T-cell (primary cell): ENCODE results near the gene LRRC39. TPM values are rescaled to one million over a fixed set of nuclear protein-coding genes. Genes with fewer than 3 reads are reported as not detected.

ENCODE experiments used
- ATAC-seq, 4 experiments: fragments of 200-7000 bp in 3 of 4; fragments of 150-1000 bp in 1 of 4; cut with Tn5 transposase; replicated peaks in 1 of 4; 1 replicate in 3 of 4; 2 replicates in 1 of 4; pipeline ENCODE4 v1.10.0; 2021; ENCODE audit warnings: moderate library complexity in 3 of 4, mild to moderate bottlenecking in 2 of 4, moderate number of reproducible peaks in 1 of 4
- CTCF ChIA-PET, 2 donors: fragments of 300-600 bp; sonication (Branson Sonifier 250); formaldehyde crosslinking; loops; one replicate each; lab custom pipeline; 2022; ENCODE audit warnings: antibody characterized with exemption in 2 of 2; lab: Charles Lee
- POLR2A ChIA-PET, 2 donors: fragments of 300-600 bp; sonication (Branson Sonifier 250); formaldehyde crosslinking; loops; one replicate each; lab custom pipeline; 2022; ENCODE audit warnings: antibody characterized with exemption in 2 of 2; lab: Charles Lee
- DNase-seq, 35 experiments: peaks; one replicate each; pipeline versions ENCODE4 v3.0.0 to v3.0.0-alpha.2; 2013 to 2023
- H3K27ac ChIP-seq: one replicate; pipeline ENCODE4 v1.5.1; 2013; ENCODE audit warnings: low read length
- H3K27me3 ChIP-seq, 2 experiments: replicated peaks in 1 of 2; 1 replicate in 1 of 2; 2 replicates in 1 of 2; pipeline versions ENCODE4 v1.6.1 to v1.7.0; 2013; ENCODE audit warnings: low read length in 1 of 2, mixed read lengths in 1 of 2; ENCODE audit not compliant: control insufficient read depth in 2 of 2, insufficient read depth in 2 of 2; ENCODE audit errors: extremely low read depth in 1 of 2
- H3K36me3 ChIP-seq, 2 donors: 1 replicate in 1 of 2; 2 replicates in 1 of 2; pipeline versions ENCODE4 v1.6.1 to v1.7.0; 2013; ENCODE audit warnings: low read length in 1 of 2; ENCODE audit not compliant: control insufficient read depth in 2 of 2, insufficient read depth in 1 of 2; ENCODE audit errors: extremely low read depth in 1 of 2
- H3K4me1 ChIP-seq, 2 experiments: 1 replicate in 1 of 2; 2 replicates in 1 of 2; pipeline versions ENCODE4 v1.6.1 to v1.7.0; 2013; ENCODE audit warnings: low read length in 2 of 2, mixed read lengths in 1 of 2; ENCODE audit not compliant: insufficient read depth in 2 of 2, control insufficient read depth in 1 of 2; ENCODE audit errors: extremely low read depth in 1 of 2
- H3K4me3 ChIP-seq, 2 donors: 1 replicate in 1 of 2; 2 replicates in 1 of 2; pipeline versions ENCODE4 v1.5.1 to v1.7.0; 2013; ENCODE audit warnings: mild to moderate bottlenecking in 2 of 2, low read length in 1 of 2, moderate library complexity in 1 of 2; ENCODE audit not compliant: control insufficient read depth in 1 of 2; ENCODE audit errors: extremely low read depth in 1 of 2
- H3K9me3 ChIP-seq: 2 replicates; pipeline ENCODE4 v1.7.0; 2013
- H3K27ac Mint-ChIP-seq, 2 donors: one replicate each; pipeline ENCODE4 v1.8.0; 2020 to 2021; ENCODE audit warnings: mild to moderate bottlenecking in 2 of 2, mixed read lengths in 2 of 2
- H3K27me3 Mint-ChIP-seq, 2 donors: one replicate each; pipeline ENCODE4 v1.8.0; 2021 to 2022; ENCODE audit warnings: mixed read lengths in 2 of 2
- H3K36me3 Mint-ChIP-seq: one replicate; pipeline ENCODE4 v1.8.0; 2021; ENCODE audit warnings: mixed read lengths
- H3K4me1 Mint-ChIP-seq, 3 donors: one replicate each; pipeline ENCODE4 v1.8.0; 2020 to 2022; ENCODE audit warnings: mixed read lengths in 3 of 3, mild to moderate bottlenecking in 1 of 3
- H3K4me3 Mint-ChIP-seq, 3 donors: one replicate each; pipeline ENCODE4 v1.8.0; 2020 to 2022; ENCODE audit warnings: mild to moderate bottlenecking in 3 of 3, mixed read lengths in 3 of 3, moderate library complexity in 3 of 3
- H3K9me3 Mint-ChIP-seq, 3 donors: one replicate each; pipeline ENCODE4 v1.8.0; 2020 to 2022; ENCODE audit warnings: mixed read lengths in 3 of 3
- WGBS: methylation state at CpG from one replicate; pipeline ENCODE4 v1.1.5; 2013; ENCODE audit warnings: missing lambda C conversion rate; ENCODE audit not compliant: insufficient coverage; 5-methylcytosine and 5-hydroxymethylcytosine counted together
- total RNA-seq, 35 experiments: library from RNA in 6 of 35; stranded (reverse) in 6 of 35; fragments of 120-200 nt in 1 of 35; gene quantifications; one replicate each; pipeline versions ENCODE4 v1.2.1 to v1.2.4 and lab custom pipeline; 2013 to 2026

The LRRC39 gene
- total RNA-seq, 5 donors from 2014 or later (not counting 1 experiment from before 2014, with no cell fraction given) = 1.1 to 1.5 (median 1.3) TPM

- Histone ChIP-seq H3K9me3 (no peaks in the 10 kb centered on the region), H3K4me3 (no peak overlapping the region), H3K27ac (no peak overlapping the region), H3K36me3 (peaks cover 0 to 55% of the 10 kb centered on the region in 2 donors), H3K4me1 (peaks cover 0 to 2% of the 10 kb centered on the region in 2 experiments), H3K27me3 (no peaks in the 10 kb centered on the region)
- CTCF ChIA-PET = no interaction called here
- no peak for ATAC-seq
- WGBS = 92% methylated on average over 2 of the region's 4 CpGs
- peaks cover 6 to 9% (median 8%) of the 10 kb centered on the region in 3 donors for H3K4me1 Mint-ChIP-seq
- H3K27me3 Mint-ChIP-seq = no peaks in the 10 kb centered on the region
- peaks cover 35% of the 10 kb centered on the region for H3K36me3 Mint-ChIP-seq
- DNase-seq = no peak
- no peak overlapping the region for H3K4me3 Mint-ChIP-seq
- H3K27ac Mint-ChIP-seq = peak overlapping the region in 1 of 2 donors; percentile 38
- no peaks in the 10 kb centered on the region for H3K9me3 Mint-ChIP-seq
- POLR2A ChIA-PET = no interaction called here
Measured at GRCh38 chr1:100147875-100148274, 30.2 kb downstream of the LRRC39 start.

GRCh38 chr1:100146958-100147357 lies 31.1 kb downstream of the LRRC39 start:
- no peak overlapping the region for H3K27ac ChIP-seq
- Mint-ChIP-seq H3K9me3 (no peaks in the 10 kb centered on the region), H3K27me3 (no peaks in the 10 kb centered on the region), H3K27ac (no peak overlapping the region), H3K4me1 (peaks cover 4 to 10% (median 4%) of the 10 kb centered on the region in 3 donors), H3K36me3 (peaks cover 43% of the 10 kb centered on the region), H3K4me3 (no peak overlapping the region)
- H3K9me3 ChIP-seq = no peaks in the 10 kb centered on the region
- H3K4me1 ChIP-seq = no peaks in the 10 kb centered on the region
- CTCF ChIA-PET = no interaction called here
- WGBS = no CpG with 5 or more reads among the region's 1 CpG
- no peaks in the 10 kb centered on the region for H3K27me3 ChIP-seq
- ATAC-seq (no peak), DNase-seq (no peak)
- peaks cover 0 to 63% of the 10 kb centered on the region in 2 donors for H3K36me3 ChIP-seq
- POLR2A ChIA-PET = no interaction called here
- H3K4me3 ChIP-seq = no peak overlapping the region

GRCh38 chr1:100145116-100145515 lies 32.9 kb downstream of the LRRC39 start:
- H3K27ac Mint-ChIP-seq = no peak overlapping the region
- H3K4me3 ChIP-seq = no peak overlapping the region
- H3K9me3 ChIP-seq = no peaks in the 10 kb centered on the region
- ATAC-seq (no peak), DNase-seq (no peak)
- ChIA-PET POLR2A (no interaction called here), CTCF (interaction anchor here in 1 of 2 donors (0.5 kb wide), 1 partner anchor 97 kb away, joined by 3 read pairs; no protein-coding TSS in a partner anchor)
- WGBS = 100% methylated on average over 1 of the region's 3 CpGs
- peaks cover 53% of the 10 kb centered on the region for H3K36me3 Mint-ChIP-seq
- H3K36me3 ChIP-seq = peaks cover 0 to 80% of the 10 kb centered on the region in 2 donors
- H3K4me1 ChIP-seq = no peaks in the 10 kb centered on the region
- no peaks in the 10 kb centered on the region for H3K27me3 Mint-ChIP-seq
- H3K4me3 Mint-ChIP-seq = no peak overlapping the region
- H3K4me1 Mint-ChIP-seq = peaks cover 2 to 16% (median 7%) of the 10 kb centered on the region in 3 donors
- H3K27ac ChIP-seq = no peak overlapping the region
- H3K9me3 Mint-ChIP-seq = no peaks in the 10 kb centered on the region
- H3K27me3 ChIP-seq = no peaks in the 10 kb centered on the region

GRCh38 chr1:100142343-100142742 lies 35.7 kb downstream of the LRRC39 start:
- Histone ChIP-seq H3K27ac (no peak overlapping the region), H3K27me3 (no peaks in the 10 kb centered on the region), H3K4me3 (no peak overlapping the region), H3K9me3 (no peaks in the 10 kb centered on the region), H3K36me3 (peaks cover 0 to 94% of the 10 kb centered on the region in 2 donors), H3K4me1 (no peaks in the 10 kb centered on the region)
- peaks cover 60% of the 10 kb centered on the region for H3K36me3 Mint-ChIP-seq
- H3K9me3 Mint-ChIP-seq = no peaks in the 10 kb centered on the region
- H3K27me3 Mint-ChIP-seq = no peaks in the 10 kb centered on the region
- ChIA-PET CTCF (no interaction called here), POLR2A (no interaction called here)
- no peak overlapping the region for H3K27ac Mint-ChIP-seq
- WGBS = 100% methylated on average over 3 of the region's 3 CpGs
- peaks cover 4 to 16% (median 11%) of the 10 kb centered on the region in 3 donors for H3K4me1 Mint-ChIP-seq
- DNase-seq = no peak
- no peak for ATAC-seq
- no peak overlapping the region for H3K4me3 Mint-ChIP-seq

GRCh38 chr1:100141192-100141591 lies 36.9 kb downstream of the LRRC39 start:
- 100% methylated on average over 1 of the region's 4 CpGs for WGBS
- Mint-ChIP-seq H3K27me3 (no peaks in the 10 kb centered on the region), H3K4me1 (peaks cover 6 to 16% (median 13%) of the 10 kb centered on the region in 3 donors), H3K9me3 (no peaks in the 10 kb centered on the region), H3K4me3 (no peak overlapping the region), H3K36me3 (peaks cover 57% of the 10 kb centered on the region), H3K27ac (peak overlapping the region in 1 of 2 donors; percentile 45)
- DNase-seq = no peak
- Histone ChIP-seq H3K27me3 (no peaks in the 10 kb centered on the region), H3K4me1 (no peaks in the 10 kb centered on the region), H3K4me3 (no peak overlapping the region), H3K9me3 (no peaks in the 10 kb centered on the region), H3K27ac (no peak overlapping the region), H3K36me3 (peaks cover 0 to 91% of the 10 kb centered on the region in 2 donors)
- no peak for ATAC-seq
- ChIA-PET POLR2A (interaction anchor here in 1 of 2 donors (0.6 kb wide), 1 partner anchor 18 kb away, joined by 3 read pairs; no protein-coding TSS in a partner anchor), CTCF (no interaction called here)

- Mint-ChIP-seq H3K4me1 (peaks cover 26 to 40% (median 34%) of the 10 kb centered on the region in 3 donors), H3K27ac (no peak overlapping the region), H3K27me3 (no peaks in the 10 kb centered on the region), H3K4me3 (no peak overlapping the region), H3K36me3 (peaks cover 34% of the 10 kb centered on the region), H3K9me3 (no peaks in the 10 kb centered on the region)
- no CpG with 5 or more reads among the region's 2 CpGs for WGBS
- H3K27ac ChIP-seq = no peak overlapping the region
- H3K27me3 ChIP-seq = no peaks in the 10 kb centered on the region
- CTCF ChIA-PET = no interaction called here
- H3K4me1 ChIP-seq = peaks cover 6 to 9% of the 10 kb centered on the region in 2 experiments
- H3K36me3 ChIP-seq = peaks cover 0 to 57% of the 10 kb centered on the region in 2 donors
- no peak for DNase-seq
- POLR2A ChIA-PET = no interaction called here
- no peak overlapping the region for H3K4me3 ChIP-seq
- no peaks in the 10 kb centered on the region for H3K9me3 ChIP-seq
- ATAC-seq = no peak
Measured at GRCh38 chr1:100137602-100138001, 40.5 kb downstream of the LRRC39 start.
